Measurements from ENCODE around the gene PPL. TPM values are rescaled to one million over a fixed set of nuclear protein-coding genes. Genes with fewer than 3 reads are reported as not detected.
A peak's percentile ranks its signal among the peaks of the same experiment; 100 is the strongest.
"Not testable (repeated sequence)": the region's sequence is repeated elsewhere in the genome, so short reads cannot be mapped to it uniquely, and the experiment has no call there.

The PPL gene
- total RNA-seq, 2 donors from 2014 or later = 23.8 to 24.1 TPM

DNA sequence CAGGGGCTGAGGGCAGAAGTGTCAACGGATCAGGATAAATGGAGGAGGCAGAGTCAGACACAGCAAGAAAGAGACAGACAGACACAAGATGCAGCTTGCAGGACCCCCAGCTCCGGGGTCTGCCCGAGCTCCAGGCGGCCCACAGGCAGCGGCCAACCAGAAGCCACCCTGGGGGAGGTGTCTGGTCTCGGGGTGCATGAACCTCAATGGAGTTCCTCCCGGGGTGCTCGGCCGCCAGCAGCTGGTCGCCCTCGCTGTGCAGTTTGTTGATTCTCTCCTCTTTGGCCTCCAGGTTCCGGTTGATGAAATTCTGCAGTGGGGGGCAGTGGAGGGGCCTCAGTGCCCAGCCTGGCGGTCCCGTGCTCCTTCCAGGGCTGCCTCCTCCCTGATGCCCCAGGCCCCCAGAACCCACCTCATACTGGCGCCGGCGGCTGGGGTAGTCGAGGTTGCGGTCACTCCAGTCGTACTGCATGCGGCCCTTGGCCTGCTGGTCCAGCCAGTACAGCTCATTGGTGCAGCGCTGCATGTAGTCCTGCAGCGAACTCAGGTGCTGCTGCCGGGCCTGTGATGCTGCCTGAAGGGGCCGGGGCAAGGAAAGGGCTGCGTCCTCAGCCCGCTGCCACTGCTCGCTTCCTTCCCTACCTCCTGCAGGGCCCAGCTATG lies 38.0 kb downstream of the PPL start:
- DNase-seq (ENCODE audit: low spot score) = no peak
- intact Hi-C loops (cut with DNase I) = no loop called here

- intact Hi-C loops (cut with DNase I) = no loop called here
- no peak for DNase-seq (ENCODE audit: low spot score)
Observed at GRCh38 chr16:4897328-4897727, 39.6 kb downstream of the PPL start.

DNA sequence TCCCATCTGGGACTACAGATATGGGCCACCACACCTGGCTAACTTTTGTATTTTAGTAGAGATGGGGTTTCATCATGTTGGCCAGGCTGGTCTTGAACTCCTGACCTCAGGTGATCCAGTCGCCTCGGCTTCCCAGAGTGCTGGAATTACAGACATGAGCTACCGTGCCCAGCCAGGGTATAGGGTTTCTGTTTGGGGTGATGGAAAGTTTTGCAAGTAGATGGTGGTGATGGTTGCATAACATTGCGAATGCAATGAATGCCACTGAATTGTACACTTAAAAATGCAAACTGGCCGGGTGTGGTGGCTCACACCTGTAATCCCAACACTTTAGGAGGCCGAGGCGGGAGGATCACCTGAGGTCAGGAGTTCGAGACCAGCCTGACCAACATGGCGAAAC lies 40.2 kb downstream of the PPL start:
- DNase-seq (ENCODE audit: low spot score); intact Hi-C loops (cut with DNase I): not testable (repeated sequence)

- no peak for DNase-seq (ENCODE audit: low spot score)
- intact Hi-C loops (cut with DNase I) = no loop called here
Observed at GRCh38 chr16:4895366-4895765, 41.6 kb downstream of the PPL start.

- no peak for DNase-seq (ENCODE audit: low spot score)
- intact Hi-C loops (cut with DNase I) = no loop called here
Observed at GRCh38 chr16:4894276-4895150, 42.4 kb downstream of the PPL start.

GRCh38 chr16:4893103-4893862 lies 43.7 kb downstream of the PPL start:
- intact Hi-C loops (cut with DNase I) = no loop called here
- no peak for DNase-seq (ENCODE audit: low spot score)

GRCh38 chr16:4892361-4893102 lies 44.4 kb downstream of the PPL start:
- intact Hi-C loops (cut with DNase I) = no loop called here
- DNase-seq (ENCODE audit: low spot score) = no peak

- intact Hi-C loops (cut with DNase I) = no loop called here
- DNase-seq (ENCODE audit: low spot score) = no peak
Observed at GRCh38 chr16:4891886-4892216, 45.1 kb downstream of the PPL start.

- DNase-seq (ENCODE audit: low spot score) = no peak
- intact Hi-C loops (cut with DNase I) = no loop called here
Observed at GRCh38 chr16:4891097-4891885, 45.7 kb downstream of the PPL start.

DNA sequence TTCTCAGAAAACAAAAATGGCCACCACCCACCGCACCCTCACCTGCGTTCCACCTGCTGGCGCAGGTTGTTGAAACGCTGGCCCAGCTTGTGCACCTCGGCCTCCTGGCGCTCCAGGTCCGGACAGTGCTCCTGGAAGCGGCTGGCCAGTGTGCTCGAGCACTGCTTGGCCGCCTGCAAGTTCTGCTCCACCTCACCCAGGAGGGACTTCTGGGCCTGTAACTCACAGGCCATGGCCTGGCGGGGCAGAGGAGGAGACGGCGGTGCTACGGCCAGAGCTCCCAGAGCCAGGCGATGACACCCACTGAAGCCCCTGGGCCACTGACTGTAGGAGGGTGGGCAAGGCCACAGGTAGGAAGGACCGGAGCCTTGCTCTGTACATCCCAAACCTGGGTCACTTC lies 46.3 kb downstream of the PPL start:
- DNase-seq (ENCODE audit: low spot score) = no peak
- intact Hi-C loops (cut with DNase I) = no loop called here

DNA sequence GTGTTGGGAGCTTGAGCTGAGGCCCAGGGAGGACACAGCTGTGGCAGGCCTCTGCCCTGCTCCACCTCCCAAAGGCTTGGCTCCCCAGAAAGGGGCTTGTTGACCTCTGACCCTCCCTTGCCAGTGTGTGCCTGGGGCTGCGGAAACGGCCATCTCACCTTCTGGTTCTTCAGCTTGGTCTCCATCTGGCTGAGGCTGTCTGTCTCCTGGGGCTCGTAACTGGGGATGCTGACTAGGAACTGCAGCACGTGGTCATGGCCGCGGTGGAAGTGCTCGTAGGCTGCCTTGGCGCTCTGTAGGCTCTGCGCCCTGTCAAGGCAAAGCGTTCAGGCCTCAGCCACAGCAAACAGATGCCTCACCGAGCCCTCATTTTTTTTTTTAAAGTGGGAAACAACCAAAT lies 46.9 kb downstream of the PPL start:
- DNase-seq (ENCODE audit: low spot score) = no peak
- intact Hi-C loops (cut with DNase I) = no loop called here

DNA sequence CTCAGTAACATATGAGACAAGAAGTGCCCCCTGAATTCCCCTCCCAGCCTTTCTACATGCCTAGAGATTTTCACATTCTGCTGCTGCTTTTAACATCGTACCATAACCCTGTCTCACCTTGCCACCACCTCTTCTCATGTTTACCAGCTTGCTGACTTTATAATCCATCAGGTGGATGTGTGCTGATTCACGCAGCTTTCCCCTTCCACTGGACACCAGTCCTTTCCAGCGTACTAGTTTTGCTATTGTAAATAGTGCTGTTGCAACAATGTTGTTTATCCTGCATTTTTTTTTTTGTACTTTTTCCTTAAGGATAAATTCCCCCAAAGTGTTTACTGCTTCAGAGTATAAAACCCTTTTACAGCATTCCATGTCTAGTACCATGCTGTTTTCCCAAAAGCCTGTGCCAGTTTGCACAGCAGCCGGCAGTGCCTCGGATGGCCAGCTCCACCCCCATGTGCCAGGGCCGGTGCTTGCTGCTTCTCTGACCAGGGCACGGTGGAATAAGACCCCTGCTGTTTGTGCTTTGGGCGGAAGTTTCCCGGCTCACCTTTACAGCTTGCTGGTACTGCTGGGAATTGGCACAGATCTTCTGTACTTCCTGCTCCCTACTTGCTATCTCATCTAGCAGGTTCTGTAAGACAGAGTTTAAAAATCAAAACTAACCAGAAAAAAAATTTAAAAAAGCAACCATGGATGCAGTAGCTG lies 48.4 kb downstream of the PPL start:
- intact Hi-C loops (cut with DNase I) = no loop called here
- DNase-seq (ENCODE audit: low spot score) = no peak

GRCh38 chr16:4886151-4886550 lies 50.8 kb downstream of the PPL start:
- peak; percentile 18 for DNase-seq (ENCODE audit: low spot score)
- intact Hi-C loops (cut with DNase I) = no loop called here

DNA sequence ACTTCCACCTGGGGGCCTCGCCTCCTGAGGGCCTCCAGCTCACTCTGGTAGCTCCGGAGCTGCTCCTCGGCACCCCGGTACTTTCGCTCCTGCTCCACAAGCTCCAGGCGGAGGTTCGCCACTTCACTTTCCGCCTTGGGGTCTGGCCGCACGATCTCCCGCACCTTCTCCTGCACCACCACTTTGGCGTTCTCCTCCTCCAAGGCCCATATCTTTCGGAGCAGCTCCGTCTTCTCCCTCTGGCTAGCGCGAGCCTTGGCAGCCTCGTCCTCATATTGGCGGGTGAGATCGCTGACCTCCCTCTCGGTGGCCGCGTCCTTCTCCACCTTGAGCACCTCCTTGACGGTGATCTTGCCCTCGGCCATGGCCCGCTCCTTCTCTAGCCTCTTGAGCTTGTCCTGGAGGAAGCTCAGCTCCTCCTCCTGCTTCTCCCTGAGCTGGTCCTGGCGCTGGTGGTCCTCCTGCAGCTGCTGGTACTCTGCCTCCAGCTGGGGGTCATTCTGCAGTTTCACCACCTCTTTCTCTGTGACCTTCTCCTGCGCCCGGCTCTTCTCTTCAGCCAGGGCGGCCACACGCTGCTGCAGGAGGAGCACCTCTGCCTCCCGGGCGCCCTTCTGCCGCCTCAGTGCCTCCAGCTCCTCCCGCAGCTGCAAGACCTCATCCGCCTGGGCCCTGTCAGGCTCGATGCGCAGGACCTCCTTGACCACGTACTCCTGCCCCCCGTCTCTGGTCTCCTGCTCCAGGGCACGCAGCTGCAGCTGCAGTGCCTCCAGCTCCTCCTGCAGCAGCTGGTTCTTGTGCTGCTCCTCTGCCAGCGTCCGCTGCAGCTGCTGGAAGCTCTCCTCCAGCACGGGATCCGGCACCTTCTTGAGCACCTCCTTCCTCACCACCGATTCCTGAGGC lies 51.7 kb downstream of the PPL start:
- peak; percentile 60 for DNase-seq (ENCODE audit: low spot score)
- intact Hi-C loops (cut with DNase I) = no loop called here

- DNase-seq (ENCODE audit: low spot score) = peak; percentile 50
- intact Hi-C loops (cut with DNase I) = no loop called here
Observed at GRCh38 chr16:4884209-4884608, 52.7 kb downstream of the PPL start.

- intact Hi-C loops (cut with DNase I) = no loop called here
- DNase-seq (ENCODE audit: low spot score) = no peak
Observed at GRCh38 chr16:4883501-4883900, 53.4 kb downstream of the PPL start.

DNA sequence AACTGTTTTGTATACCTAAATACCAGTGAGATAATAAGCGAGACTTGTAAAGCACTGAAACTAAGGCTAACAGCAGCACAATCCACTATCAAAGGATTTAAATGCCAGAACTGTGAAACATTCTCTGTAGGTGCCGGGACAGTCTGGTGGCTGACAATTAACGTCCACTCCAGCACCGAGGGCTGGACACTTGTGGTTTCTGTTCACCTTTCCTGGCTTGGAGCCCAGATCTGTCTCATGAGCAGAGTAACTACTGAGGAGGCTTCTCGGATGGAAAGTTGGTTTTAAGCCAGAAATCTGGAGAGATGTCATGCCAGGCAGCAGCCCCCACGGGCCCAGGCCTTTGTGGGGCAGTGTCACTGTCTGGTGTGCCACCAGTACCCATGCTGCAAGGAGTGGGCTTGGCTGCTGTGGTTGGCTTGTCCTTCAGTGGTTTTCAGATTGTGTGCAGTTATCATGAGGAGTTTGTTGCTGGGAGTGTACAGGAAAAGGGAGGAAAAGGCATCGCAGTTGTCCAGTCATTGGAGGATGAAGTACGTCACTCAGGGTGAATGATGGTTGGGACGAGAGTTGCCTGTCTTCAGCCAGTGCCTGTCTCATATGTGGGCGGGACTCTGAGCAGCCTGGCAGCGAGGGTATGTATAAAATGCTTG lies 54.2 kb downstream of the PPL start:
- intact Hi-C loops (cut with DNase I) = no loop called here
- peak; percentile 2 for DNase-seq (ENCODE audit: low spot score)
